ENCODE measurements around the gene ZNF366. TPM values are rescaled to one million over a fixed set of nuclear protein-coding genes. Genes with fewer than 3 reads are reported as not detected.

Gene ZNF366
- not detected for total RNA-seq

GRCh38 chr5:72507231-72507906 lies at the start of gene ZNF366:
Gene ZNF366 (minus strand): TSS chr5:72507410. CDS start chr5:72461496, 45,914 bp downstream.
- ChIA-PET POLR2A (no interaction called here), CTCF (no interaction called here)

GRCh38 chr5:72556351-72557166 lies 49.3 kb upstream of the ZNF366 start:
- POLR2A ChIA-PET: no interaction called here

GRCh38 chr5:72555871-72556270 lies 48.7 kb upstream of the ZNF366 start:
- ChIA-PET POLR2A (no interaction called here), CTCF (no interaction called here)

More at GRCh38 chr5:72556351-72557166, 49.3 kb upstream of the ZNF366 start:
- CTCF ChIA-PET: no interaction called here

- CTCF ChIA-PET: no interaction called here
- POLR2A ChIA-PET: no interaction called here
These were observed 47.7 kb upstream of the ZNF366 start for GRCh38 chr5:72554897-72555296.

GRCh38 chr5:72552041-72552557 lies 44.9 kb upstream of the ZNF366 start:
- ChIA-PET CTCF (interaction anchor here (0.7 kb wide), 2 partner anchors 227 to 314 kb away, joined by 3 to 4 read pairs; no protein-coding TSS in a partner anchor), POLR2A (no interaction called here)

GRCh38 chr5:72550595-72550994 lies 43.4 kb upstream of the ZNF366 start:
- ChIA-PET POLR2A (no interaction called here), CTCF (no interaction called here)

GRCh38 chr5:72543811-72544210 lies 36.6 kb upstream of the ZNF366 start:
- CTCF ChIA-PET: no interaction called here
- POLR2A ChIA-PET: no interaction called here

- CTCF ChIA-PET: no interaction called here
- POLR2A ChIA-PET: no interaction called here
These were observed 36.2 kb upstream of the ZNF366 start for GRCh38 chr5:72543365-72543764.

GRCh38 chr5:72542695-72543094 lies 35.5 kb upstream of the ZNF366 start:
- ChIA-PET CTCF (no interaction called here), POLR2A (no interaction called here)

- POLR2A ChIA-PET: no interaction called here
- CTCF ChIA-PET: no interaction called here
These were observed 34.5 kb upstream of the ZNF366 start for GRCh38 chr5:72541501-72542225.

- ChIA-PET POLR2A (no interaction called here), CTCF (no interaction called here)
These were observed 33.7 kb upstream of the ZNF366 start for GRCh38 chr5:72540759-72541438.

GRCh38 chr5:72539726-72540125 lies 32.5 kb upstream of the ZNF366 start:
- POLR2A ChIA-PET: no interaction called here
- CTCF ChIA-PET: interaction anchor here (0.7 kb wide), 1 partner anchor 21 kb away, joined by 3 read pairs; no protein-coding TSS in a partner anchor

- POLR2A ChIA-PET: no interaction called here
These were observed 31.8 kb upstream of the ZNF366 start for GRCh38 chr5:72539038-72539437.

GRCh38 chr5:72537166-72537565 lies 30.0 kb upstream of the ZNF366 start:
- ChIA-PET CTCF (no interaction called here), POLR2A (no interaction called here)

More at GRCh38 chr5:72539038-72539437, 31.8 kb upstream of the ZNF366 start:
- CTCF ChIA-PET: no interaction called here

- ChIA-PET CTCF (interaction anchor here (0.6 kb wide), 1 partner anchor 13 kb away, joined by 3 read pairs; no protein-coding TSS in a partner anchor), POLR2A (no interaction called here)
These were observed 24.4 kb upstream of the ZNF366 start for GRCh38 chr5:72531496-72532190.

- ChIA-PET CTCF (no interaction called here), POLR2A (no interaction called here)
These were observed 23.0 kb upstream of the ZNF366 start for GRCh38 chr5:72530196-72530595.

- POLR2A ChIA-PET: no interaction called here
- CTCF ChIA-PET: no interaction called here
These were observed 22.2 kb upstream of the ZNF366 start for GRCh38 chr5:72529383-72529782.

GRCh38 chr5:72525816-72526215 lies 18.6 kb upstream of the ZNF366 start:
- ChIA-PET CTCF (no interaction called here), POLR2A (no interaction called here)

- POLR2A ChIA-PET: no interaction called here
- CTCF ChIA-PET: interaction anchor here (0.9 kb wide), 1 partner anchor 155 kb away, joined by 3 read pairs; no protein-coding TSS in a partner anchor
These were observed 16.9 kb upstream of the ZNF366 start for GRCh38 chr5:72523960-72524582.
